Measurements from ENCODE around the gene UNCX.

Gene UNCX

DNA sequence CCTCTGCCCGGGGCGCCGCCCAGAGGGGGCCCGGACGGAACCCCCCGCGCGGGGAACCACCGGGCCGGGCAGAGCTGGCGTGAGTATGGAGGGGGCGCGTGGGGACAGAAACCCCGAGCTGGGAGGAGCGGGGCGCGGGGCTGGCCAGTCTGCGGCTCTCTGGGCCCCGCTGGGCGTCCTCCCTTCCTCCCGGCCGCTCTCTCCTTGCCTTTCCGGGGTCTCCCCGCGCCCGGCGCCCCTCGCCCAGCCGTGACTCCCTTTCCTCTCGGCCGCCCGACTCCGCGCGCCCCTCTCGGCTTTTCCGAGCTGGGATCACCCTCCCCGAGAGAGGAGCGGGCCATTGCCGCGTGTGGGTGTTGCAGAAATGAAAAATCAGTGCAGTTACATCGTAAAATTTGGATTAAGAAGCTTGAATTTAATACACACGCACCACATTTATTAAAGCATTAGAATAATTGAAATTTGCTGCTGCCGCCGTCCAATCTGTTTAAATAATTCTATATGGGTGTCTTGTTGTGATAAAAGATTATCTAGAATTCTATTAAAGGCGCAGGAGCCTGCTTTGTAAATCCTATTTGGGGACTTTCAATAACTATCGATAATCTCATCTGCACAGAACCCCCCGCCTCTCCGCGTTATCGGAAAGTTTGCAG, 9.1 kb downstream of the UNCX start:
- Histone ChIP-seq H3K27me3 (ENCODE audit: insufficient read depth, low read depth, severe bottlenecking) (peaks cover 73% of the 10 kb centered on the region), H3K9me3 (ENCODE audit: severe bottlenecking) (no peaks in the 10 kb centered on the region), H3K27ac (no peak overlapping the region), H3K36me3 (no peaks in the 10 kb centered on the region), H3K4me3 (ENCODE audit: low read depth, low read length) (no peak overlapping the region)
- TF ChIP-seq, protein P1, sequence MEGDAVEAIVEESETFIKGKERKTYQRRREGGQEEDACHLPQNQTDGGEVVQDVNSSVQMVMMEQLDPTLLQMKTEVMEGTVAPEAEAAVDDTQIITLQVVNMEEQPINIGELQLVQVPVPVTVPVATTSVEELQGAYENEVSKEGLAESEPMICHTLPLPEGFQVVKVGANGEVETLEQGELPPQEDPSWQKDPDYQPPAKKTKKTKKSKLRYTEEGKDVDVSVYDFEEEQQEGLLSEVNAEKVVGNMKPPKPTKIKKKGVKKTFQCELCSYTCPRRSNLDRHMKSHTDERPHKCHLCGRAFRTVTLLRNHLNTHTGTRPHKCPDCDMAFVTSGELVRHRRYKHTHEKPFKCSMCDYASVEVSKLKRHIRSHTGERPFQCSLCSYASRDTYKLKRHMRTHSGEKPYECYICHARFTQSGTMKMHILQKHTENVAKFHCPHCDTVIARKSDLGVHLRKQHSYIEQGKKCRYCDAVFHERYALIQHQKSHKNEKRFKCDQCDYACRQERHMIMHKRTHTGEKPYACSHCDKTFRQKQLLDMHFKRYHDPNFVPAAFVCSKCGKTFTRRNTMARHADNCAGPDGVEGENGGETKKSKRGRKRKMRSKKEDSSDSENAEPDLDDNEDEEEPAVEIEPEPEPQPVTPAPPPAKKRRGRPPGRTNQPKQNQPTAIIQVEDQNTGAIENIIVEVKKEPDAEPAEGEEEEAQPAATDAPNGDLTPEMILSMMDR (IDR thresholded peaks at IDR 0.05; ENCODE audit: low read depth, low read length): no peak
- DNase-seq: no peak

DNA sequence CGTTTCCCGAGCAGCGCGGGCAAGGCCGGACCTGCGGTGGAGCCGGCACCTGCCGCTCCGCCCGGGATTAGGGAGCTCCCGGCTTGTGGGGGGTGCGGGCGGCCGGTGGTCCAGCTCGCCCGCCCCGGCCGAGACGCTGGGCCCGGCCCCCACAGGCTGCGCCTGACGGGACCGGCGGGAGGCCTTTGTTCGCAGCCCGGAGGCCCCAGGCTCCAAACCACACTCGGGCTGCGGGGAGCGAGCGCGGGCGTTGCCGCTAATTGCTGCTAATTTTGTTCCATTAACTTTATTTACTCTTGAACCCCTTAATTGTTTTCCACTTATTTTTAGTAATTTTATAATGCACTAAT, 9.6 kb downstream of the UNCX start:
- Histone ChIP-seq H3K27ac (no peak overlapping the region), H3K9me3 (ENCODE audit: severe bottlenecking) (no peaks in the 10 kb centered on the region), H3K4me3 (ENCODE audit: low read depth, low read length) (no peak overlapping the region), H3K27me3 (ENCODE audit: insufficient read depth, low read depth, severe bottlenecking) (peaks cover 68% of the 10 kb centered on the region), H3K36me3 (no peaks in the 10 kb centered on the region)
- no peak for DNase-seq
- TF ChIP-seq, protein P1 (IDR thresholded peaks at IDR 0.05; ENCODE audit: low read depth, low read length): no peak

DNA sequence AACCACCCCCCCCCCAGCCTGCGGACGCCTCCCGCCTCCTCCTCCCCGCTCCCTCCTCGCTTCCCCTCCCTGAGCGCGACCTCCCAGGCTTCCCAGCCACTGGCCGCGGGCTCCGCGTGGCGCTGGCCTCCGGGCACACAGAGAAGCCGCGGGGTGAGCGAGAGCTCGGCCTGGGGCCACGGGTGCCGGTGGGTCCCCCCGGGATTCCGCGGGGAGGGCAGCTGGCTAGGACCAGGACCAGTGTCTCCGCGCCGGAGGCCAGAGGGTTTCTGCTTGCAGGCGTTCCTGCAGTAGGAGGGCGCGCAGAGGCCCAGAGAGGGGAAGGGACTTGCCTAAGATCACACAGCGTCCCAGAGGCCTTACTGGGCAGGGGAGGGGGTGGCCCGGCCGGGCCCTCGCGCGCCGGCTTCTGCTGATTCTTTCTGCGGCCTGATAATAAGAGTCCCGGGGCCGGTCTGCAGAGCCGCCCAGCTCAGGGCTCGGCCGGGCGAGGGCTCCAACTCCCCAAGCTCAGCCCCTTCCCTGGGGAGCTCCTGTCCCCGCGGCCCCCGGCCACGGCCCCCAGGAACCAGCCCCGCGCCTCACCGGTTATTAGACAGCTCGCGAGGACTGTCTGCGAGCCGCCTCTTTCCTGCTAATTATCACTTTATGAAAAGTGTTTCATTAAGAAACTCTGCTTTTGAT, 10.1 kb downstream of the UNCX start:
- no peaks in the 10 kb centered on the region for H3K36me3 ChIP-seq
- H3K27me3 ChIP-seq (ENCODE audit: insufficient read depth, low read depth, severe bottlenecking): peaks cover 65% of the 10 kb centered on the region
- no peak for DNase-seq
- TF ChIP-seq, protein P1 (IDR thresholded peaks at IDR 0.05; ENCODE audit: low read depth, low read length): no peak
- no peak overlapping the region for H3K27ac ChIP-seq
- H3K4me3 ChIP-seq (ENCODE audit: low read depth, low read length): no peak overlapping the region
- no peaks in the 10 kb centered on the region for H3K9me3 ChIP-seq (ENCODE audit: severe bottlenecking)

DNA sequence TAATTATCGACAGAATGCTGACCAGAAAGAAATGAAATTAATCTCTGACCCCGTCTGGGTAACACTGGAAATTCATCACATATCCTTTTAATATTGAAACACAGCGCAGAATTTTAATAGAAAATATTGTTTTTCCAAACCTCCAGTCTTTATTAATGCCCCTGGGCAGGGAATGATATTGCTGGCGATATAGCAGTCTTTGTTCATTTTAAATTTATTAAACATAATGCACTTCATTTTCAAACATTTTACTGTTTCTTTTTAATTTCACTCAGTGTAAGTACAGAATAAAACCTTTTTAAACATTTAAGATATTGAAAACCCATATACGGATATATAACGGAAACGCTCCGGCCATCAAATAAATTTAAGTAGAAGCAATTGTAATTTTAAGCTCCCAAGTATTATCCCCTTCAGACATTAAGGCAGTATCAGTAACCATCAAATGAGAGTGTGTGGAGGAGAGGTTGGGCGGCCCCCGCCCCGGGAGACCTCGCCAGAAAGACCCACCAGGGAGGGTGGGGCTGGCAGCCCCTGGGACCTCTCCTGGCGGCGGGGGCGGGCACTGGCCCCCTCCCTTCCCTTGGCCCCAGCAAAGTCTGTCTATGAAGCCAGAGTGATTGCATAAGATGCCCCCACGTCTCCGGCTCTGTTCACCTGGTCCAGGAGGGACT, 10.8 kb downstream of the UNCX start:
- no peak for DNase-seq
- TF ChIP-seq, protein P1 (IDR thresholded peaks at IDR 0.05; ENCODE audit: low read depth, low read length): no peak
- Histone ChIP-seq H3K27me3 (ENCODE audit: insufficient read depth, low read depth, severe bottlenecking) (peaks cover 60% of the 10 kb centered on the region), H3K27ac (no peak overlapping the region), H3K9me3 (ENCODE audit: severe bottlenecking) (no peaks in the 10 kb centered on the region), H3K36me3 (no peaks in the 10 kb centered on the region), H3K4me3 (ENCODE audit: low read depth, low read length) (no peak overlapping the region)

DNA sequence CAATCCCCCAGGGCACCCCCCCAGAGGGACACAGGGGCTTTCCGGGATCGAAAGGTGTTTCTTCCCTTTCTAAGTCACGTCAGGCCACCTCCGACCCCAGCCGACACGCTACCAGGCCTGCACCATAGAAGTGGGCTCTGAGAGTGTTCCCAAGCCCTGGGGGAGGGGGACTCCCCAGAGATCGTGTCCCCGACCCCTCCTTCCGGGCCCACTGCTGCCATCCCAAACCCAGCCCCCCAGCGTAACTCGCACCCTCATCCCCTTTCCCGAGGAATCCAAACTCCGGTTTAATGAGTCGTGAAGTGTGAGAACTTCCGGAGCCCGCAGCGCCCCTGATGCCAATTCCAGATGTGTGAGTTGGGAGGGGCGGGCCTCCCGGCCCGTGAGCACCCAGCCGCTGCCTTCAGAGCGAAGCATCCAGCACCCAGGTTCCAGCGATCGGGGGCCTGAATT, 11.3 kb downstream of the UNCX start:
- H3K9me3 ChIP-seq (ENCODE audit: severe bottlenecking): no peaks in the 10 kb centered on the region
- H3K4me3 ChIP-seq (ENCODE audit: low read depth, low read length): no peak overlapping the region
- no peak overlapping the region for H3K27ac ChIP-seq
- H3K36me3 ChIP-seq: no peaks in the 10 kb centered on the region
- DNase-seq: no peak
- TF ChIP-seq, protein P1 (IDR thresholded peaks at IDR 0.05; ENCODE audit: low read depth, low read length): no peak
- H3K27me3 ChIP-seq (ENCODE audit: insufficient read depth, low read depth, severe bottlenecking): peaks cover 54% of the 10 kb centered on the region

All from WERI-Rb-1 (cell line).